Measurements from ENCODE around the gene CEBPZOS. TPM values are rescaled to one million over a fixed set of nuclear protein-coding genes. Genes with fewer than 3 reads are reported as not detected.

The CEBPZOS gene
- total RNA-seq, 1 experiment from 2014 or later, result 40.7 TPM

DNA sequence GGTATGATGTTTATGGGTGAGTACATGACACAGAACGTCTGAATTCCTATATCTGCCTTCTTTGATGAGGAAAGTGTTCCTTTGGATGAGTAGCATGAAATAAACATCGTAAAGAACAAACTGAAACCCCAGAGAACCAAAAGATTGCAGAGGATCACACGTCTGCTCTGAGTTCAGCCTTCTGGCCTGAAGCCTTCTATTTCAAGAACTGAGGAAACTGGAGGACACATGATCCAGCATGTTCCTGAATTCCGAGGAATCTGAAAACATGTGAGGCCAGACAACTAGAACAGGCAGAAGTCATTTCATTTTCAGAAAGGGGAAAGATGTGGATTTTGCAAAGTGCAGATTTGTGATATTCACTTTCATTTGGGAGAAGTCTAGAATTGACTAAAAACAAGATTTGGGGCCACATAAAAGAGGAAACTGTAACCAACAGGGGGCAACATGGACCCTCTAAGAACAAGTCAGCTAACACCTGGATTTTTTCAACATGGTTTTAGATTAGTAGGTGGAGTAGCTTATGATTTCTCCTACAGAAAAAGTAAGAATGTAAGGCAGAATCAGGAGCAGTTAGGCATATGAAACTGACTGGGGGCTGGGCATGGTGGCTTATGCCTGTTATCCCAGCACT is 16.2 kb upstream of the CEBPZOS start:
- Mint-ChIP-seq H3K4me3 (ENCODE audit: low read depth, unreplicated experiment) (no peak overlapping the region), H3K4me1 (ENCODE audit: low read depth, unreplicated experiment) (no peaks in the 10 kb centered on the region), H3K27me3 (ENCODE audit: unreplicated experiment) (peaks cover 14% of the 10 kb centered on the region), H3K9me3 (ENCODE audit: low read depth, unreplicated experiment) (no peaks in the 10 kb centered on the region), H3K27ac (ENCODE audit: unreplicated experiment) (no peak overlapping the region), H3K36me3 (ENCODE audit: insufficient read depth, unreplicated experiment) (no peaks in the 10 kb centered on the region)
- TF ChIP-seq, protein P1, sequence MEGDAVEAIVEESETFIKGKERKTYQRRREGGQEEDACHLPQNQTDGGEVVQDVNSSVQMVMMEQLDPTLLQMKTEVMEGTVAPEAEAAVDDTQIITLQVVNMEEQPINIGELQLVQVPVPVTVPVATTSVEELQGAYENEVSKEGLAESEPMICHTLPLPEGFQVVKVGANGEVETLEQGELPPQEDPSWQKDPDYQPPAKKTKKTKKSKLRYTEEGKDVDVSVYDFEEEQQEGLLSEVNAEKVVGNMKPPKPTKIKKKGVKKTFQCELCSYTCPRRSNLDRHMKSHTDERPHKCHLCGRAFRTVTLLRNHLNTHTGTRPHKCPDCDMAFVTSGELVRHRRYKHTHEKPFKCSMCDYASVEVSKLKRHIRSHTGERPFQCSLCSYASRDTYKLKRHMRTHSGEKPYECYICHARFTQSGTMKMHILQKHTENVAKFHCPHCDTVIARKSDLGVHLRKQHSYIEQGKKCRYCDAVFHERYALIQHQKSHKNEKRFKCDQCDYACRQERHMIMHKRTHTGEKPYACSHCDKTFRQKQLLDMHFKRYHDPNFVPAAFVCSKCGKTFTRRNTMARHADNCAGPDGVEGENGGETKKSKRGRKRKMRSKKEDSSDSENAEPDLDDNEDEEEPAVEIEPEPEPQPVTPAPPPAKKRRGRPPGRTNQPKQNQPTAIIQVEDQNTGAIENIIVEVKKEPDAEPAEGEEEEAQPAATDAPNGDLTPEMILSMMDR (IDR thresholded peaks at IDR 0.05; ENCODE audit: unreplicated experiment), result no peak
- intact Hi-C loops (cut with micrococcal nuclease; ENCODE audit: unreplicated experiment), result no loop called here
- CTCF ChIA-PET, result interaction anchor here (0.6 kb wide), 1 partner anchor 55 kb away, joined by 4 read pairs; no protein-coding TSS in a partner anchor
- no peak for DNase-seq
- no TSS peak for BruUV-seq (replicated peaks)

DNA sequence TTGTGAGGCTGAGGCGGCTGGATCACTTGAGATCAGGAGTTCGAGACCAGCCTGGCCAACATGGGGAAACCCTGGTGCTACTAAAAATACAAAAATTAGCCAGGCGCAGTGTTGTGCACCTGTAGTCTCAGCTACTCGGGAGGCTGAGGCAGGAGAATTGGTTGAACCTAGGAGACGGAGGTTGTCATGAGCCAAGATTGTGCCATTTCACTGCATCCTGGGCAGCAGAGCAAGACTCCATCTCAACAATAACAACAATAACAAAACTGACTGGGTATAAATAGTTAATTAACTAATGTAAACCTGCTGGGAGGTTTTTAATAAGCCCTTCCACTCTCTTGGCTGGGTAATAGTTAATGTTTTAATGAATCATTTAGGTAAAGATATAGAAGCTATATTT is 15.7 kb upstream of the CEBPZOS start:
- H3K4me1 Mint-ChIP-seq (ENCODE audit: low read depth, unreplicated experiment), result no peaks in the 10 kb centered on the region
- intact Hi-C loops (cut with micrococcal nuclease; ENCODE audit: unreplicated experiment), result no loop called here
- DNase-seq, result no peak
- TF ChIP-seq, protein P1 (IDR thresholded peaks at IDR 0.05; ENCODE audit: unreplicated experiment), result no peak
- H3K27me3 Mint-ChIP-seq (ENCODE audit: unreplicated experiment), result peaks cover 14% of the 10 kb centered on the region
- no peaks in the 10 kb centered on the region for H3K9me3 Mint-ChIP-seq (ENCODE audit: low read depth, unreplicated experiment)
- H3K4me3 Mint-ChIP-seq (ENCODE audit: low read depth, unreplicated experiment), result no peak overlapping the region
- no peak overlapping the region for H3K27ac Mint-ChIP-seq (ENCODE audit: unreplicated experiment)
- CTCF ChIA-PET, result interaction anchor here (0.6 kb wide), 1 partner anchor 55 kb away, joined by 4 read pairs; no protein-coding TSS in a partner anchor
- no peaks in the 10 kb centered on the region for H3K36me3 Mint-ChIP-seq (ENCODE audit: insufficient read depth, unreplicated experiment)
- no TSS peak for BruUV-seq (replicated peaks)

DNA sequence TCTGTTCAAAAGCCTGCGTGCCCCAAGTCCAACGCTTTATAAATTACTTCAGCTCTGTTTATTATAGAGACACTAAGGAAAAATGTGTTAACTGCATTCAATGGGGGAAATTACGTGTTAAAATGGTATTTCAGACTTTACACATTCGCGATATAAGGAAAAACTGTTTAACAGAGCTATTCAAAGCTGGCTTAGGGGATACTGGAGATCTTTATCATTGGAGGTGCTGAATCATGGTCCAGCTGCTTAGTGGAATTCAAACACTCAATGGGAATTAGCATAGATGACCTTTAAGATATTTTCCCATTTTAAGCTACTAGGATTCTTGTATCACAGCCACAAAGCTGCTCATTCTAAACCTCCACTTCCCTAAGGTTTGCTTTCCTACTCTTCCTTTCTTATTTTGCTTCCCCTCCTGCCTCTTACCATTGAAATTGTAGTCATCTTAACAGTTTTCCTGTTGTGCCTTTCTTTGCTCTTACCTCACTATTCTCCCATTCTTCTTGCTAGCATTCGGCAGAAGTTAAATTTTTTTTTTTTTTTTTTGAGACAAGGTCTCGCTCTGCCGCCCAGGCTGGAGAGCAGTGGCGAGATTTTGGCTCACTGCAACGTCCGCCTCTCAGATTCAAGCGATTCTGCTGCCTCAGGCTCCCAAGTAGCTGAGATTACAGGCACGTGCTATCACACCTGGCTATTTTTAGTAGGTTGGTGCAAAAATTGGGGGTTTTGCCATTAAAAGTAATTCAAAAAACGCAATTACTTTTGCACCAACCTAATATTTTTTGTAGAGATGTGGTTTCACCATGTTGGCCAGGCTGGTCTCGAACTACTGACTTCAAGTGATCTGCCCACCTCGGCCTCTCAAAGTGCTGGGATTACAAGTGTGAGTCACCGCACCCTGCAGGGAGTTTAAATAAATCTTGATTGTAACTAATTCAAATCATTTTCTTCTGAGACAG is 14.3 kb upstream of the CEBPZOS start:
- CTCF ChIA-PET, result interaction anchor here (0.7 kb wide), 1 partner anchor 695 kb away, joined by 3 read pairs; no protein-coding TSS in a partner anchor
- H3K27me3 Mint-ChIP-seq (ENCODE audit: unreplicated experiment), result peaks cover 14% of the 10 kb centered on the region
- BruUV-seq (replicated peaks), result no TSS peak
- H3K4me3 Mint-ChIP-seq (ENCODE audit: low read depth, unreplicated experiment), result no peak overlapping the region
- no peak for DNase-seq
- intact Hi-C loops (cut with micrococcal nuclease; ENCODE audit: unreplicated experiment), result no loop called here
- TF ChIP-seq, protein P1 (IDR thresholded peaks at IDR 0.05; ENCODE audit: unreplicated experiment), result no peak
- H3K27ac Mint-ChIP-seq (ENCODE audit: unreplicated experiment), result no peak overlapping the region
- no peaks in the 10 kb centered on the region for H3K36me3 Mint-ChIP-seq (ENCODE audit: insufficient read depth, unreplicated experiment)
- no peaks in the 10 kb centered on the region for H3K9me3 Mint-ChIP-seq (ENCODE audit: low read depth, unreplicated experiment)
- no peaks in the 10 kb centered on the region for H3K4me1 Mint-ChIP-seq (ENCODE audit: low read depth, unreplicated experiment)

DNA sequence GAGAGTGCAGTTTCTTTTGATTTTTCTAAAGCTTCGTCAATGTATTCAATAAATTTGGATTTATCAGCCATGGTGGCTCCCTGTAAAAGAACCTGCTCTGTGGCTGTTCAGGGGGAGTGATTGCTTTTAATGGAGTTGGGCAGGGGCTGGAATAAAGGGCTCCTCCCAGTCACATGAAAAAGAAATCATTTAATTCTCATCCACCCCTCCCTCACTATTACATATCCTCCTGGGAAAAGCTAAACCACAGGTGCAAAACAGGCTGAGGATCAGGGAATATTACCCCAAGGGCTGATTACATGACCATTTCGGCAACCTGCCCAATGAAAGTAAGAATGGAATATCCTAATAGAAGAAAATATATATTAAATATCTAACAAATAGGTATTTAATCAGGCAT is 7.7 kb upstream of the CEBPZOS start, which contains the start of gene SULT6B1:
SULT6B1 (minus strand) TSS at position 101 of the 400 bp plus-strand sequence; CDS start at position 71, 30 bp downstream.
- no peaks in the 10 kb centered on the region for H3K9me3 Mint-ChIP-seq (ENCODE audit: low read depth, unreplicated experiment)
- peak within 1 kb of the TSS; percentile 94 for H3K27ac Mint-ChIP-seq (ENCODE audit: unreplicated experiment)
- CTCF ChIA-PET, result no interaction called here
- no peak for DNase-seq
- no TSS peak for BruUV-seq (replicated peaks)
- peaks cover 6% of the 10 kb centered on the region for H3K36me3 Mint-ChIP-seq (ENCODE audit: insufficient read depth, unreplicated experiment)
- intact Hi-C loops (cut with micrococcal nuclease; ENCODE audit: unreplicated experiment), result no loop called here
- TF ChIP-seq, protein P1 (IDR thresholded peaks at IDR 0.05; ENCODE audit: unreplicated experiment), result no peak
- H3K4me3 Mint-ChIP-seq (ENCODE audit: low read depth, unreplicated experiment), result no peak within 1 kb of the TSS
- H3K27me3 Mint-ChIP-seq (ENCODE audit: unreplicated experiment), result no peaks in the 10 kb centered on the region
- peaks cover 19% of the 10 kb centered on the region for H3K4me1 Mint-ChIP-seq (ENCODE audit: low read depth, unreplicated experiment)

All from Calu3 (cell line).